ENCODE measurements around the gene LRRC32. TPM values are rescaled to one million over a fixed set of nuclear protein-coding genes. Genes with fewer than 3 reads are reported as not detected.

LRRC32 gene
- total and polyA plus RNA-seq, 2 of the 4 experiments (the other 2 are of a cell fraction), result 5.2 to 13.7 TPM

DNA sequence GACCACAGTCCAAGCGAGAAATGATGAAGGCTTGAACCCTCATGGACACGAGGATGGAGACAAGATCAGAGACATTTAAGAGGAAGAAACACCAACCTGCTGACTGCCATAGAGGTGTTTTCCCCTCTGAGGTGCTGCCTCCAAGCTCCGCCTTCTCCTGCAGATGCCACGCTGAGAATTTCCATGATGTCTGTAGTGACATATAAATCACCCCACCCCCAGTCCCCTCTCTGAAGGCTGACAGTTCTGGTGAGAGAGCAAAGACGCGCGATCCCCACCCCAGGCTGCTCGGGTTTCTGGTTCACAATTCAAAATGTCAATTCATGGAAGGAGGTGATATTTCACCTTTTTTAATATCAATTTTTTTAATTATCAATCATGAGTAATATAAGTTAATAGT is 28.2 kb downstream of the LRRC32 start:
- dilution Hi-C loops (cut with HindIII; ENCODE audit: low sequenced_read_pairs, unreplicated experiment), result no loop called here
- in situ Hi-C loops (cut with MboI; ENCODE audit: low sequenced_read_pairs), result no loop called here
- ATAC-seq (ENCODE audit: low read depth), result no peak

More for the DNA sequence above, 28.2 kb downstream of the LRRC32 start:
- ChIA-PET POLR2A (ENCODE audit: unreplicated experiment) (no interaction called here), CTCF (no interaction called here)
- no peaks in the 10 kb centered on the region; the same call in none of the 2 replicates for H3K9me3 ChIP-seq (ENCODE audit: control insufficient read depth, insufficient read depth, low read length)
- H4K5ac ChIP-seq (ENCODE audit: low read depth, low read length), result no peak overlapping the region
- H3K4ac ChIP-seq (ENCODE audit: low read depth, low read length), result no peak overlapping the region
- no peak overlapping the region for H2AK9ac ChIP-seq (replicated peaks; ENCODE audit: low read depth, low read length, poor library complexity)
- no peak overlapping the region for H3K18ac ChIP-seq (ENCODE audit: low read depth, low read length)
- H3K4me3 ChIP-seq (ENCODE audit: insufficient read depth, low read depth, low read length), result no peak overlapping the region
- no peak overlapping the region for H2BK20ac ChIP-seq (ENCODE audit: low read depth, low read length)
- H3K36me3 ChIP-seq (ENCODE audit: control insufficient read depth, insufficient read depth, low read length), result no peaks in the 10 kb centered on the region
- H3K4me1 ChIP-seq (ENCODE audit: control insufficient read depth, insufficient read depth, low read length), result peaks cover 3% of the 10 kb centered on the region; the same call in 1 of the 2 replicates
- H3K4me2 ChIP-seq (ENCODE audit: low read depth, low read length), result no peak overlapping the region
- H2BK5ac ChIP-seq (ENCODE audit: low read depth, low read length, poor library complexity, severe bottlenecking), result no peak overlapping the region
- H3K27ac ChIP-seq (ENCODE audit: insufficient read depth, low read length), result no peak overlapping the region
- intact Hi-C loops (cut with micrococcal nuclease), result no loop called here
- TF ChIP-seq POLR2A (IDR thresholded peaks at IDR 0.05; ENCODE audit: low read depth, low read length) (no peak), RCOR1 (IDR thresholded peaks at IDR 0.05; ENCODE audit: insufficient replicate concordance, low read length) (no peak), MAFK (IDR thresholded peaks at IDR 0.05; ENCODE audit: low read depth, low read length) (no peak), MXI1 (IDR thresholded peaks at IDR 0.05; ENCODE audit: borderline replicate concordance, low read depth, low read length) (no peak), BHLHE40 (IDR thresholded peaks at IDR 0.05; ENCODE audit: low read depth, low read length) (no peak), FOS (IDR thresholded peaks at IDR 0.05; ENCODE audit: low read depth, low read length) (no peak), MAZ (IDR thresholded peaks at IDR 0.05; ENCODE audit: borderline replicate concordance, low read depth, low read length) (no peak), CEBPB (IDR thresholded peaks at IDR 0.05; ENCODE audit: low read depth, low read length) (no peak), RAD21 (IDR thresholded peaks at IDR 0.05; ENCODE audit: low read length) (no peak), NFE2L2 (IDR thresholded peaks at IDR 0.05; ENCODE audit: low read depth, low read length) (no peak), RFX5 (IDR thresholded peaks at IDR 0.05; ENCODE audit: low read depth, low read length) (no peak), CHD1 (IDR thresholded peaks at IDR 0.05; ENCODE audit: low read depth, low read length) (no peak), SMC3 (IDR thresholded peaks at IDR 0.05; ENCODE audit: low read depth, low read length) (no peak)
- TF ChIP-seq, protein P1, sequence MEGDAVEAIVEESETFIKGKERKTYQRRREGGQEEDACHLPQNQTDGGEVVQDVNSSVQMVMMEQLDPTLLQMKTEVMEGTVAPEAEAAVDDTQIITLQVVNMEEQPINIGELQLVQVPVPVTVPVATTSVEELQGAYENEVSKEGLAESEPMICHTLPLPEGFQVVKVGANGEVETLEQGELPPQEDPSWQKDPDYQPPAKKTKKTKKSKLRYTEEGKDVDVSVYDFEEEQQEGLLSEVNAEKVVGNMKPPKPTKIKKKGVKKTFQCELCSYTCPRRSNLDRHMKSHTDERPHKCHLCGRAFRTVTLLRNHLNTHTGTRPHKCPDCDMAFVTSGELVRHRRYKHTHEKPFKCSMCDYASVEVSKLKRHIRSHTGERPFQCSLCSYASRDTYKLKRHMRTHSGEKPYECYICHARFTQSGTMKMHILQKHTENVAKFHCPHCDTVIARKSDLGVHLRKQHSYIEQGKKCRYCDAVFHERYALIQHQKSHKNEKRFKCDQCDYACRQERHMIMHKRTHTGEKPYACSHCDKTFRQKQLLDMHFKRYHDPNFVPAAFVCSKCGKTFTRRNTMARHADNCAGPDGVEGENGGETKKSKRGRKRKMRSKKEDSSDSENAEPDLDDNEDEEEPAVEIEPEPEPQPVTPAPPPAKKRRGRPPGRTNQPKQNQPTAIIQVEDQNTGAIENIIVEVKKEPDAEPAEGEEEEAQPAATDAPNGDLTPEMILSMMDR (conservative IDR thresholded peaks at IDR 0.05; ENCODE audit: low read depth, low read length), result no peak
- TF ChIP-seq, protein P2, sequence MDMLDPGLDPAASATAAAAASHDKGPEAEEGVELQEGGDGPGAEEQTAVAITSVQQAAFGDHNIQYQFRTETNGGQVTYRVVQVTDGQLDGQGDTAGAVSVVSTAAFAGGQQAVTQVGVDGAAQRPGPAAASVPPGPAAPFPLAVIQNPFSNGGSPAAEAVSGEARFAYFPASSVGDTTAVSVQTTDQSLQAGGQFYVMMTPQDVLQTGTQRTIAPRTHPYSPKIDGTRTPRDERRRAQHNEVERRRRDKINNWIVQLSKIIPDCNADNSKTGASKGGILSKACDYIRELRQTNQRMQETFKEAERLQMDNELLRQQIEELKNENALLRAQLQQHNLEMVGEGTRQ (IDR thresholded peaks at IDR 0.05; ENCODE audit: low read depth, low read length), result no peak
- TF ChIP-seq, protein P3, sequence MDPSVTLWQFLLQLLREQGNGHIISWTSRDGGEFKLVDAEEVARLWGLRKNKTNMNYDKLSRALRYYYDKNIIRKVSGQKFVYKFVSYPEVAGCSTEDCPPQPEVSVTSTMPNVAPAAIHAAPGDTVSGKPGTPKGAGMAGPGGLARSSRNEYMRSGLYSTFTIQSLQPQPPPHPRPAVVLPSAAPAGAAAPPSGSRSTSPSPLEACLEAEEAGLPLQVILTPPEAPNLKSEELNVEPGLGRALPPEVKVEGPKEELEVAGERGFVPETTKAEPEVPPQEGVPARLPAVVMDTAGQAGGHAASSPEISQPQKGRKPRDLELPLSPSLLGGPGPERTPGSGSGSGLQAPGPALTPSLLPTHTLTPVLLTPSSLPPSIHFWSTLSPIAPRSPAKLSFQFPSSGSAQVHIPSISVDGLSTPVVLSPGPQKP (IDR thresholded peaks at IDR 0.05; ENCODE audit: borderline replicate concordance, low read depth, low read length), result no peak
- H2AK5ac ChIP-seq (ENCODE audit: low read depth, low read length), result no peak overlapping the region
- no peaks in the 10 kb centered on the region for H4K20me1 ChIP-seq (ENCODE audit: insufficient read depth, low read length)
- no peaks in the 10 kb centered on the region for H3K9me1 ChIP-seq (ENCODE audit: insufficient read depth, low read length)
- H3K23ac ChIP-seq (ENCODE audit: low read depth, low read length), result no peak overlapping the region
- H4K8ac ChIP-seq (ENCODE audit: low read depth in 2 of 2, low read length in 2 of 2), result no peak overlapping the region
- peaks cover 22% of the 10 kb centered on the region for H3K27me3 ChIP-seq (ENCODE audit: control insufficient read depth, insufficient read depth, low read length)
- no TSS peak for BruUV-seq (replicated peaks)
- H2BK120ac ChIP-seq (ENCODE audit: low read depth, low read length), result no peak overlapping the region
- no peaks in the 10 kb centered on the region for H3K79me1 ChIP-seq (ENCODE audit: low read depth in 1 of 2, low read length in 2 of 2)
- H4K91ac ChIP-seq (ENCODE audit: insufficient read depth, low read depth, low read length), result no peak overlapping the region
- WGBS, 2 experiments (ENCODE audit: extremely low coverage in 2 of 2, insufficient read length in 1 of 2), result 88% methylated on average over 2 of the region's 8 CpGs; no CpG with 5 or more reads in 1 of the 2 experiments
- H3K14ac ChIP-seq (replicated peaks; ENCODE audit: low read depth, low read length), result no peak overlapping the region
- no peak overlapping the region for H3K56ac ChIP-seq (ENCODE audit: extremely low read depth, insufficient read depth, low read length)
- no peak overlapping the region for H2BK15ac ChIP-seq (ENCODE audit: low read depth, low read length)
- no peak for DNase-seq
- H3K9ac ChIP-seq (ENCODE audit: low read depth, low read length), result no peak overlapping the region
- no peak overlapping the region for H2AFZ ChIP-seq (replicated peaks; ENCODE audit: low read length, poor library complexity)

All from IMR-90 (cell line).